ENCODE data around the gene P2RX7.

Gene P2RX7

GRCh38 chr12:121232977-121233627 lies 100.4 kb downstream of the P2RX7 start:
- DNase-seq: no peak

DNA sequence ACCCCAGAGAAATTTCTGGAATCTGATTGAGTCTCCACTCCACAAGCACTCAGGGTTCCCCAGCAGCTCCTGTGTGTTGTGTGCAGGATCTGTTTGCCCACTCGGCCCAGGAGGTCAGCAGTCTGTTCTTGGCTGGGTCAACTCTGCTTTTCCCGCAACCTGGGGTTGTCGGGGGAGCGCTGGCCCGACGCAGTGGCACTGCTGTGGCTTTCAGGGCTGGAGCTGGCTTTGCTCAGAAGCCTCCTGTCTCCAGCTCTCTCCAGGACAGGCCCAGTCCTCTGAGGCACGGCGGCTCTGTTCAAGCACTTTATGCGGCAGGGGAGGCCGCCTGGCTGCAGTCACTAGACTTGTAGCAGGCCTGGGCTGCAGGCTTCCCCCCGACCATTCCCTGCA lies 100.9 kb downstream of the P2RX7 start:
- no peak for DNase-seq

- no peak for DNase-seq
Measured at GRCh38 chr12:121236776-121237175, 104.1 kb downstream of the P2RX7 start.

GRCh38 chr12:121237415-121237814 lies 104.7 kb downstream of the P2RX7 start:
- DNase-seq: no peak

Data from NCI-H526 (cell line).